Ascending aorta (tissue), 2 donors: ENCODE measurements around the gene BCR. TPM values are rescaled to one million over a fixed set of nuclear protein-coding genes. Genes with fewer than 3 reads are reported as not detected.
A peak's percentile ranks its signal among the peaks of the same experiment; 100 is the strongest.

Experiments used
- DNase-seq, 2 donors: peaks; one replicate each; pipeline ENCODE4 v3.0.0-alpha.2; 2019; ENCODE audit warnings: low spot score in 2 of 2
- H3K27ac ChIP-seq, 2 donors: fragments of 200-600 bp; sonication (generic); one replicate each; pipeline ENCODE4 v1.5.1; 2016 to 2017; ENCODE audit warnings: mild to moderate bottlenecking in 1 of 2
- H3K27me3 ChIP-seq: fragments of 200-600 bp; sonication (generic); one replicate; pipeline ENCODE4 v1.5.1; 2017
- H3K36me3 ChIP-seq, 2 donors: fragments of 200-600 bp; sonication (generic); one replicate each; pipeline ENCODE4 v1.5.1; 2016
- H3K4me1 ChIP-seq, 2 donors: fragments of 200-600 bp; sonication (generic); one replicate each; pipeline ENCODE4 v1.5.1; 2016 to 2017; ENCODE audit warnings: mild to moderate bottlenecking in 1 of 2
- H3K4me3 ChIP-seq, 2 donors: fragments of 200-600 bp; sonication (generic); one replicate each; pipeline ENCODE4 v1.5.1; 2016 to 2017; ENCODE audit warnings: mild to moderate bottlenecking in 1 of 2
- H3K9me3 ChIP-seq, 2 donors: fragments of 200-600 bp; sonication (generic); one replicate each; pipeline ENCODE4 v1.5.1; 2016
- intact Hi-C: fragments of 100-400 bp; cut with DNase I; formaldehyde crosslinking; loops from one replicate; pipeline ENCODE4 v1.15.1; 2023
- total RNA-seq: library from RNA; depleted of rRNA; stranded (reverse); fragments of >200 nt; gene quantifications from one replicate; pipeline ENCODE4 v1.1.0, GENCODE V29; 2016
- TF ChIP-seq, protein P1 (sequence below), 3 experiments: fragments of 200-600 bp in 2 of 3; fragments of 450-650 bp in 1 of 3; sonication (generic) in 2 of 3; IDR thresholded peaks; one replicate each; pipeline ENCODE4 v1.5.1; 2016 to 2019; ENCODE audit warnings: antibody characterized with exemption in 3 of 3, mild to moderate bottlenecking in 1 of 3, moderate library complexity in 1 of 3

Gene BCR
- total RNA-seq, 1 donor from 2014 or later = 216 TPM

DNA sequence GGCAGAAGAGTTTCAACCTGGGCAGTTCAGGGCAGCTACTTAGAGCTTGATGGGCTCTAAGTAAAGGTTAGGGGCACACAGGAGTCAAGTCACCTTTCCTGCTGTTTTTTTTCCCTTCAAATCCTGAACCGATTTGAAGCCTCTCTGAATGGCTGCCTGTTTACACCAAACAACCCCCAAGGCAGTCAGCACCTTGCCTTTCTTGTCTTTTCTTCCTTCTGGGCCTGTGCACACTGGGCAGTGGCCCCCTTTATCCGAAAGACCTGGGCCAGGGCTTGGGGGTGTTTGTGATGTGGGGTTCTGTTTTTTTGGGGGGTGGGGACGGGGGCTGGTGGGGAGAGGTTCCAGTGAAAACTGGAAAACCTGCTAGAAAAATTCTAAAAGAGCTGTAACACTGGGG, 42.8 kb upstream of the BCR start:
- H3K36me3 ChIP-seq = no peaks in the 10 kb centered on the region
- no peak for DNase-seq
- no peak overlapping the region for H3K4me3 ChIP-seq
- intact Hi-C loops = no loop called here
- no peaks in the 10 kb centered on the region for H3K27me3 ChIP-seq
- no peaks in the 10 kb centered on the region for H3K9me3 ChIP-seq
- peaks cover 0 to 8% of the 10 kb centered on the region in 2 donors for H3K4me1 ChIP-seq
- TF ChIP-seq, protein P1, sequence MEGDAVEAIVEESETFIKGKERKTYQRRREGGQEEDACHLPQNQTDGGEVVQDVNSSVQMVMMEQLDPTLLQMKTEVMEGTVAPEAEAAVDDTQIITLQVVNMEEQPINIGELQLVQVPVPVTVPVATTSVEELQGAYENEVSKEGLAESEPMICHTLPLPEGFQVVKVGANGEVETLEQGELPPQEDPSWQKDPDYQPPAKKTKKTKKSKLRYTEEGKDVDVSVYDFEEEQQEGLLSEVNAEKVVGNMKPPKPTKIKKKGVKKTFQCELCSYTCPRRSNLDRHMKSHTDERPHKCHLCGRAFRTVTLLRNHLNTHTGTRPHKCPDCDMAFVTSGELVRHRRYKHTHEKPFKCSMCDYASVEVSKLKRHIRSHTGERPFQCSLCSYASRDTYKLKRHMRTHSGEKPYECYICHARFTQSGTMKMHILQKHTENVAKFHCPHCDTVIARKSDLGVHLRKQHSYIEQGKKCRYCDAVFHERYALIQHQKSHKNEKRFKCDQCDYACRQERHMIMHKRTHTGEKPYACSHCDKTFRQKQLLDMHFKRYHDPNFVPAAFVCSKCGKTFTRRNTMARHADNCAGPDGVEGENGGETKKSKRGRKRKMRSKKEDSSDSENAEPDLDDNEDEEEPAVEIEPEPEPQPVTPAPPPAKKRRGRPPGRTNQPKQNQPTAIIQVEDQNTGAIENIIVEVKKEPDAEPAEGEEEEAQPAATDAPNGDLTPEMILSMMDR (IDR thresholded peaks at IDR 0.05) = no peak
- H3K27ac ChIP-seq = no peak overlapping the region

DNA sequence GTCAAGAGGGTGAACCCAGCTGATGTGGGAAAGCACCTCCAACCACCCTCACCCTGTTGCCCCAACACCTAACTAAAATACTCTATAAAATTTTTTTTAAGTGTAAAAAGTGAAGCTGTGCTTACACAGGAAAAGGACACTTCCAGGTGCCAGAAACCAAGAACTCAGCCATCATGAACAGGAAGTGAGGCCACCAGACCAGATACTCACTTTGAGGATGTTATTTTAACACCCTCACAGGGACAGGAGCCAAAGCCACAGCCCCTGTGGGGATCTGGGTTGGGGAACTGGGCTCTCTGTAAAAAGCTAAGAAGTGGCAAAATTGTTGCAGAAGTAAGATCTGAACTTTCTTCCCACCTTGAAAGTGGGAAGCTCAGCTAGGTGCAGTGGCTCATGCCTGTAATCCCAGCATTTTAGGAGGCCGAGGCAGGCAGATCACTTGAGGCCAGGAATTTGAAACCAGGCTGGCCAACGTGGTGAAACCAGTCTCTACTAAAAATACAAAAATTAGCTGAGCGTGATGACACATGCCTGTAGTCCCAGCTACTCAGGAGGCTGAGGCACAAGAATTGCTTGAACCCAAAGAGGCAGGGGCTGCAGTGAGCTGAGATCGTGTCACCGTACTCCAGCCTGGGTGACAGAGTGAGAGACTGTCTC, 42.3 kb upstream of the BCR start:
- Histone ChIP-seq H3K4me1 (peaks cover 0 to 8% of the 10 kb centered on the region in 2 donors), H3K27ac (no peak overlapping the region), H3K4me3 (no peak overlapping the region), H3K27me3 (no peaks in the 10 kb centered on the region), H3K9me3 (no peaks in the 10 kb centered on the region), H3K36me3 (no peaks in the 10 kb centered on the region)
- TF ChIP-seq, protein P1 (IDR thresholded peaks at IDR 0.05) = no peak
- intact Hi-C loops = no loop called here
- DNase-seq = no peak

DNA sequence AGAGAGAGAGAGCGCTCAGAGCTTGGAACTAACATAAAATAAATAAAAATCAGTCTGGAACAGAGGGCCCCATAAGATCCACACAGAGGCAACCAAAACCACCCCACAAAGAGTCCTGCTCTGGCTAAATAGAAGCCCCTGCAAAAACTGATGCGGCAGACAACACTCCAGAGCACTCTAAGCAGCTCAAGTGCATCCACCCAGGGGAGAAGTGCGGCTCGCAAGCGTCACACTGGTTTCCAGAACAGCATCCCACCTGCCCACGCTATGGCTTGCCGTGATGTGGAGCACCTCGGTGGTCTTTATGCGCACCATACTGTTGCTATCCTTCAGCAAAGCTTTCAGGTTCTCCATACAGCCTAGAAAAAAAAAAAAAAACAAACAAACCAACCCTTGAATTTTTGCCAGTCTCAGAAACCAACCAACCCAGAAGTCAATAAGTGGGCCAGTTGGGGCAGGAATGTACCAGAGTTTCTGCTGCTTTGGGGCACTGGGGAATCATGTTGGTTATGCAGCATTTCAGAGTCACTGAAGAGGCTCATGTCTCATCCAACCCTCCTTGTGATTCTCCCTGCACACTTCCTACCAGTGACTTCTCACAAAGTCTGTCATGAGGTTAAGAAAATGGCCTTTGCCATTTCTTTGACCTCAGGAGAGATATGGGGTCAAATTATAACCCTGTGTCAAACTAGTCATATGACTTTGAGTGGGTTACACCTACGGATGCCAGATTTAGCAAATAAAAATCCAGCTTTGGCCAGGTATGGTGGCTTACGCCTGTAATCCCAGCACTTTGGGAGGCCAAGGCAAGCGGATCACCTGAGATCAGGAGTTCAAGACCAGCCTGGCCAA, 41.5 kb upstream of the BCR start:
- H3K4me1 ChIP-seq = peaks cover 0 to 8% of the 10 kb centered on the region in 2 donors
- TF ChIP-seq, protein P1 (IDR thresholded peaks at IDR 0.05) = no peak
- intact Hi-C loops = no loop called here
- H3K9me3 ChIP-seq = no peaks in the 10 kb centered on the region
- no peak overlapping the region for H3K27ac ChIP-seq
- no peaks in the 10 kb centered on the region for H3K27me3 ChIP-seq
- no peak for DNase-seq
- H3K4me3 ChIP-seq = no peak overlapping the region
- no peaks in the 10 kb centered on the region for H3K36me3 ChIP-seq

DNA sequence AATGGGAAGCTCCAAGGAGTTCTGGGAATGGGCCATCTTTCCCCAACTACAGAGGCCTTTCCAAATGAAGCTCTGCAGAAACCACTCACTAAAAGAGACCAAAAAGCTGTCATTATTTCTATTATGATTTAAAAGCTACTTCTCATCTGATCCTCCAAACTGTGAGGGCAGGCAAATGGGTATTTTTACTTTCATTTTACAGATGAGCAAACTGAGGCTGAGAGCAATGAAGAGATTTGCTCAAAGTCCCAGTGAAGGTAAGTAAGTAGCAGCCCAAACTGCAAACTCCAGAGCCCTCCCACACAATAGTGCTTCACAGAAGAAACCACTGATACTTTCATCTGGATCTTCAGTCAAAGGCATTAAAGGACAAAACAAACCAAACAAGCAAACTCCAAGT, 39.9 kb upstream of the BCR start:
- TF ChIP-seq, protein P1 (IDR thresholded peaks at IDR 0.05) = no peak
- H3K27me3 ChIP-seq = no peaks in the 10 kb centered on the region
- no peaks in the 10 kb centered on the region for H3K9me3 ChIP-seq
- no peak overlapping the region for H3K4me3 ChIP-seq
- no peak for DNase-seq
- peaks cover 0 to 13% of the 10 kb centered on the region in 2 donors for H3K4me1 ChIP-seq
- no peaks in the 10 kb centered on the region for H3K36me3 ChIP-seq
- H3K27ac ChIP-seq = no peak overlapping the region
- intact Hi-C loops = no loop called here

DNA sequence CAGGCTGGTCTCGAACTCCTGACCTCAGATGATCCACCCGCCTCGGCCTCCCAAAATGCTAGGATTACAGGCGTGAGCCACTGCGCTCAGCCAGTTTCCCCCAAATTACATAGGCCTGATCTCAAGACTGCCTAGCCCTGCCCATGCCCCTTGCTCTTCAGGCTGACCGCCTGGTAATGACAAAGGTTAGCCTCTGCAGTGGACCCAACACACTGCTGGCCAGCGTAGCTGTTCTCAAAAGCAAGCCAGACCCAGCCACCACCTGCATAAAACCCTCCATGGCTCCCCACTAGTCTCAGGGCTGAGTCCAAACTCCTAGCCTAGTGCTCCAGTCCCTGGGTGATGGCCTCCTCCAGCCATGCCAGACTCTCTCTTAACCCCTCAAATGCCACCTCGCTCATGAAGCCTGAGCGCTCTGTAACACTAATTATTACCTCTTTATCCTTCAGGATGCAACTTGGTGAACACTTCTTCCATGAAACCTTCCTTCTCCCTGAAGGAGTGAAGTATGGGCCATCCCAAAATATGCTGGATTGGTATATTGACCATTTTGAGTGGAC, 37.7 kb upstream of the BCR start:
- intact Hi-C loops = no loop called here
- Histone ChIP-seq H3K36me3 (no peaks in the 10 kb centered on the region), H3K4me1 (peaks cover 0 to 23% of the 10 kb centered on the region in 2 donors), H3K27ac (no peak overlapping the region), H3K27me3 (no peaks in the 10 kb centered on the region), H3K9me3 (no peaks in the 10 kb centered on the region), H3K4me3 (peak overlapping the region; percentile 32 to 34)
- TF ChIP-seq, protein P1 (IDR thresholded peaks at IDR 0.05) = no peak
- no peak for DNase-seq
